ENCODE data around the gene MKNK1.

- TF ChIP-seq CTCF (IDR thresholded peaks at IDR 0.05; ENCODE audit: low read depth, low read length) (no peak), POLR2A (IDR thresholded peaks at IDR 0.05; ENCODE audit: extremely low read depth, insufficient read length) (no peak), MYC (IDR thresholded peaks at IDR 0.05; ENCODE audit: low read depth, low read length) (no peak)
Observed at GRCh38 chr1:46544561-46545240, 59.4 kb downstream of the MKNK1 start.
